HG03442 (cell line): ENCODE results near the gene UNC93B1.

Experiments used
- ATAC-seq: cut with Tn5 transposase; IDR thresholded peaks from one replicate; pipeline ENCODE4 v1.9.1; 2021; ENCODE audit warnings: mild to moderate bottlenecking, moderate library complexity; ENCODE audit not compliant: unreplicated experiment

Gene UNC93B1

DNA sequence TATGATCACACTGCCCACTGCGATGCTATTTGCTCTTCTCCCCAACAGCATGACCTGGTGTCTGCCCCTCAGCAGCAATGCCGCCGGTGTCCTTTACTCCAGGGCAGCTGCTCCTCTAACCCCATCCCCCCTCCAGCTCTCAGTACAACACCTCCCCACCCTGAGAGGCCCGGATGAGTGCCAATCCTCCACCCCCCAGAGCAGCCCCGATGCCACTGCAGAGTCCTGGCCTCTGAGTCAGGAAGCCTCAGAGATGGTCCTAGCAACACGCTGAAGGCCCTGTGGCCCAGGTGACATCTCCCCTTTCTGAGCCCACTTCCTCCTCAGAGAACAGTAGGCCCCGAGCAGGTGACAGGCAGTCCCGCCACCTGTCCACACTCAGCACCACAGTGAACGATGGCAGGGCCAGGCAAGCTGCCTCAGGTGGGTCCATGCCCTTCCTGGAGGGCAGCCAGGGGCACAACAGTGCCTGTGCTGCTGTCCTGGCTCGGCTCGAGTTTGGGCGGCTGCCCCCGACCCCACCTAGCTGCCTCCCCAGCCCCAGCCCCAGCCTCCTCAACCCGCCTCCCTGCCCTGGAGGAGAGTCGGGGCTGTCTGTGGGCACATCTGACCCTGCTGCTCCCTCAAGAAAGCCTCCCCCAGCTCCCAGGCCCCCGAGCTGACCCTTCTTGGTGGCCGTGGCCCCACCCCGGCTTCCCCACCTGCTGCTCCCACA, 22.7 kb upstream of the UNC93B1 start:
- ATAC-seq, result no peak

DNA sequence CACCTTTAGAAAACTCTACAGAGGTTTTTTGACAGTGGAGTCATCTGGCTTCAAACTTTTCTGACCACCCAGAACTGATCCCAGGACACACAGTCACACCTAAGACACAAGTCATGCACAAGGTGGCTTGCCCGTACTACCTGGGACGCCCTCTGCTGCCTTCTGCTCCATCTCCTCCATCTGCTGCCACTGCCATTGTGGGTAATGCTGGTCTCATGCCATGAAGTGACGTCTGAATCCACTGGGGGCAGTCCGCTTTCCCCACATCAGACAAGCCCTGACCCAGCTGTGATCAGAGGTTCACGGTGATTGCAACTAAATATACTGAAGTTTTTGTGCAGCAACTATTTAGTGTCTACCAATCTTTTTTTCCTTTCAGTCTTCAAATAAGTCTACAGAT, 21.1 kb upstream of the UNC93B1 start:
- ATAC-seq, result no peak

DNA sequence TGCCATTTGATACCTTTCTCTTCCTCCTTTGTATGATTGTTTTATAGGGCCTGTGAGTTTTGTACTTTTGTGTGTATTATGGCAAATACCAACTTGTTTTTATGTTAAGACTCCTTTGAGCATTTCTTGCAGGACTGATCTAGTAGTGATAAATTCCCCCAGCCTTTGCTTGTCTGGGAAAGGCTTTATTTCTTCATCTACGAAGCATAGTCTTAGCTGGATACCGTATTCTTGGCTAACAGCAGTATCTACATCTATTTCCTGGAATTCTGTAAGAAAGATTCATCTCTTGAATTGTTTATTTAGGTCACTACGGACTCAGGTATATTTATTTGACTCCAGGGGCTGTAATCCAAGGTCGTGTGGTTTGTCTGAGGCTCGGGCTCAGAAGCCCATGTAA, 20.6 kb upstream of the UNC93B1 start:
- no peak for ATAC-seq

DNA sequence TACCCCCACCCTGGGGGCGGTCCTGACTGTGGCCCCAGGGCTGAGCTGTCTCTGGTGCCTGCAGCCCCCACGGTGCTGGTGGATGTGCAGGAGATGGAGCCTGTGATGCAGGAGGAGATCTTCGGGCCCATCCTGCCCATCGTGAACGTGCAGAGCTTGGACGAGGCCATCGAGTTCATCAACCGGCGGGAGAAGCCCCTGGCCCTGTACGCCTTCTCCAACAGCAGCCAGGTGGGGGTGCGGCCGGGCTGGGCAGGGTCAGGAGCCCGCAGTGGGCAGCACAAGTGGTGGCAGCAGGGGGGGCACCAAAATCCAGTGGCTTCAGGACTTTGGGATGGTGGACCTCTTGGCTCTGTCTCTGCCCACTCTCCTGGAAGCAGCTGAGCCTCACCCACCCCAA, 18.6 kb upstream of the UNC93B1 start:
- no peak for ATAC-seq

DNA sequence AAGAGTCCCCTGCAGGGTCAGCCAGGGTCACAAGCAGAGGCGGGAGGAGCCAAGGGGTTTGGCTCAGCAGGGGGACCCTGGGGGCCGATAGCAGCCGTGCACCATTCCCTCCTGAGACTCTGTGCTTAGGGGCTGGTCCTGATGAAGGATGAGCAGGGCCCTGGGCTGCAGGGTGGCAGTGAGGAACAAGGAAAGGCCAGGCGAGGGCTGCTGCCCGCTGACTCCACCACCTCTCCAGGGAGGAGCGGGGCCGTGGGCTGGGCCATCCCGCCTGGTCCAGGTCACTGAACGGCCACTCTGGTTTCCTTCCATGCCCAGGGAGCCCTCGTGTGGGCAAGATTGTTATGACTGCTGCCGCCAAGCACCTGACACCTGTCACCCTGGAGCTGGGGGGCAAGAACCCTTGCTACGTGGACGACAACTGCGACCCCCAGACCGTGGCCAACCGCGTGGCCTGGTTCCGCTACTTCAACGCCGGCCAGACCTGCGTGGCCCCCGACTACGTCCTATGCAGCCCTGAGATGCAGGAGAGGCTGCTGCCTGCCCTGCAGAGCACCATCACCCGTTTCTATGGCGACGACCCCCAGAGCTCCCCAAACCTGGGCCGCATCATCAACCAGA, 17.4 kb upstream of the UNC93B1 start:
- no peak for ATAC-seq

DNA sequence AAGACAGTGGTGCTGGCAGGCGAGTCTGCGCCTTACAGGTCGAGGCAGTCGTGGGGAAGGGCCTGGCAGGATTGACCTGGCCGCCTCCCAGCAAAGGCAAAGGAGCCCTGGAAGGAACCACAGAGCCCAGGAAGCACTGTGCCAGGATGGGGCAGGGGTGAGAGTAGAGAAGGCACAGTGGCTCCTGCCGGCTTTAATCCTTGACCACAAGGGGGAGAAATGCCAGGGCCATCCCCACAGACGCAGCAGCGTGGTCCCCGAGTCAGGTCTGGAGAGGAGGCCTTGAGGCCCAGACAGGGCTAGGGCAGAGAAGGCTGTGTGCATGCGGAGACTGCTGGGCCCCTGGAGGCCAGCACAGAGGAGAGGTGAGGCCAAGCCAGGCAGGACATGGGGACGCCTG, 16.7 kb upstream of the UNC93B1 start:
- ATAC-seq, result no peak

DNA sequence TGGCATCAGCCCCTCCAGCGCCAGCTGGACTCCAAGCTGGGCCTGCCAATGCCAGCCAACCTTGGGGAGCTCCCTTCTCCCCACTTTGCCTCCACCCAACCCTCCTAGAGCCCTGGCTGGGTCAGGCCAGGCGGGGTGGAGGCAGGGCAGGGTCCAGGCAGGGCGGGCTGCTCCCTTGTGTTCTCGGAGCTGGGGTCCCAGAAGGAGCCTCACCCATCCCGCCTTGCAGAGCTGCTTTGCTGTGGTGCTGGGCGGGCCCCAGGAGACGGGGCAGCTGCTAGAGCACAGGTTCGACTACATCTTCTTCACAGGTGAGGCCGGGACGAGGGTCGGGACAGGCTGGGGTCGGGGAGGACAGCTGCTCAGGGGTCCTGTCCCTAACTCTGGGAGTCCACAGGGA, 15.6 kb upstream of the UNC93B1 start:
- ATAC-seq, result no peak

DNA sequence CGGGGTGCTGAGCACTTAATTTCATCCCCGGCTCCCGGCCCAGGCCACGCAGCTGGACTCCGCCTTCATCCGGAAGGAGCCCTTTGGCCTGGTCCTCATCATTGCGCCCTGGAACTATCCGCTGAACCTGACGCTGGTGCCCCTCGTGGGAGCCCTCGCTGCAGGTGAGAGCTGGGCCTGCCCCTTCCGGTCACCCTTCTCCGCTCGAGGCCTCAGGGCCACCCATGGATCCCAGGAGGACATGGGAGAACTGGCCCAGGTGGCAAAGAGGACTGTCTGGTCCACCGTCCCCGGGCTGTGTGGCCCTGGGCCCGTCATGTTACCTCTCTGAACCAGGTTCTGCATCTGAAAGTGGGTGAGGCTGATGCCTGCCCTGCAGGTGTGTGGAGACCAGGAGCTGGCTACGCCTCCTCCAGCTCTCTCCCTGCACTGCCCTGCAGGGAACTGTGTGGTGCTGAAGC, 14.9 kb upstream of the UNC93B1 start:
- no peak for ATAC-seq

DNA sequence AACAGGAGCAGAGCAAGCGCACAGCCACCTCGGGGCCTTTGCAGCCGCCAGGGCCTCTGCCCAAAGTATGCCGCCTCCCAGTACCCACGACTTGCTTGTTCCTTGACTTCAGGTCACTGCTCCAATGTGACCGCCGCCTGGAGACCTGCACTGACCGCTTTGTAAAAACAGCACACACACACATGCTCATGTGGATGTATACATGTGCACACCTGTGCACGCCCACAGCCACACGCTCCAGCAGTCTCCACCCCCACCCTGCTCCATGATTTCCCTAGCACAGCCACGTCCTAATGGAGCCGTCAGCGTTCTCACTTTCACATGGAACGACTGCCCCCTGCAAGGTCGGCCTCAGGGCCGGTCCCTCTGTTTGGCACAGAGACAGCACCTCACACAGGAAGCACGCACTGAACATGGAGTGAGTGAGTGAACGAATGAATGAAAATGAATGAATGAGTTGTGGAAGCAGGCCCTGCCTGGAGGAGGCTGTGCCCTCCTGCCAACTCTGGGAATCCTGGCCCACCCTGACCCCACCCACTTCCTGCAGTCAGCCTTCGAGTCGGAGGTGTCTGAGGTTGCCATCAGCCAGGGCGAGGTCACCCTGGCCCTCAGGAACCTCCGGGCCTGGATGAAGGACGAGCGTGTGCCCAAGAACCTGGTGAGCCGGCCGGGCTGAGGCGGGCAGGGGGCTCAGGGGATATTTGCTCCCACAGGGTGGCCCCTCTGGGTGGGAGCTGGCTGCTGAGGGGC, 14.3 kb upstream of the UNC93B1 start:
- no peak for ATAC-seq

DNA sequence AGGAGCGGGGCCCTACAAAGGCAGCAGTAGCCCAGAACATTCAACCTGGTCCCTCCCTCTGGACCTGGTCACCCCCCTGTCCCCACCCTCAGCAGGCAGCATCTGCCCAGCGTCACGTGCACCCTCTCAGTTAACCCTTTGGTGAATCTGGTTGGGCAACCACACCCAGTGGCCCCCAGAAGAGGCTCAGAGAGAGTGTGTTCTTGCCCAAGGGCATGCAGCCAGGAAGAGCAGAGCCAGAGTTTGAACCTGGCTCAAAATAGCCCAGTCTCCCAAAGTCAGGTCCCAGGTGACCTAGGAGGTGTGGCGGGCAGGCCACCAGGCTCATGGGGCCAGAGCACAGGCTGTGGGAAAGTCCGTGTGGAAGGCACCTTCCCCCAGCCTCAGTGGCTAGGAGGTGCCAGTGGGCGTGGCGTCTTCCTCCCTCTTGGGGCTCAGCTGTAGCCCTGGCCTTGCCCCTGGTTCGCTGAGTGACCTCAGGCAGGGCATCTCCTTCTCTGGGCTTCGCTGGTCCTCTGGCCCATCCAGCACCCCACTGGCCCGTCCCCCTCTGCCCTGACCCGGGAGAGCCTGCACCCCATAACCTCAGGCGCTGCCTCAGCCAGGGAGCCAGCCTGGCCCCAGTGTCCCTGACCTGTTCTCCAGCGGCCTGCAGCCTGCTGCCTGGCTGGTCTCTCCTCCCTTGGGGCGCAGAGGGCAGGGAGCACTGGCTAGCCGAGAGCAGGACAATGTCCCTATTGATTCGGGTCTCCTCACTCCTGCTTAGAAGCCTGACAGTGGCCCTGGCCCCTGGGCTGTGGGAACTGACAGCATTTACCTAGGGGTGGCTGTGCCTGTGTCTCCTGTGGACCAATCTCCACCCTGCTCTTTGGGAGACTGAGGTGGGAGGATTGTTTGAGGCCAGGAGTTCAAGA, 13.3 kb upstream of the UNC93B1 start:
- no peak for ATAC-seq

DNA sequence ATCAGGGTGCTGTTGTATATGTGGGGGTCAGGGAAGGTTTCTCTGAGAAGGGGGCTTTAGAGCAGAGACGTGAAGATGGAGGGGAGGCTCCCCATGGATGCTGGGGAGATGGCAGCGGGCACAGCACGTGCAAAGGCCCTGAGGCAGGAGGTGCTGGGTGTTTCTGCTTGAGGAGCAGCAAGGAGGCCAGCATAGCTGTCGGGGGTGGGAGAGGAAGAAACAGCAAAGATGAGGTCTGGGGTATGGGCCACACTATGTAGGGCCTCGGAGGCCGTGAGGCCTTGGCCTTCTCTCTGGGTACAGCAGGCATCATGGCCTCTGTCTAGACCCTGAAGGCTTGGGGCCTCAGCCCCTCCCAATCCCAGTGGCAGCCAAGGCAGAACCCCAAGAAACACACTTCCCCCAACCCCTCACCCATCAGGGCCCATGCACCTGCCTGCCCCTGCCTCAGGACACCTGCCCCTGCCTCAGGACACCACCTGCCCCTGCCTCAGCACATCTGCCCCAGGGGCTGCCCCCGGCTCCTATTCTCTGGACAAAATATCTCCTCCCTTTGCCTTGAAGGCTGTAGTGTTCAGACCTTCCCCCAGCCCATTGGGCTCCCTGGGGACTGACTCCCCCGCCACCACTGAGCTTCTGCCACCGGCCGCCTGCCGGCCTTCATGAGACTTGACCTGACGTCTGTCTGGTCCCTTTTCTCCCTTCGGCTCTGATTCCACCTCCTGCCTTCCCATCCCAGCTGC, 12.4 kb upstream of the UNC93B1 start:
- no peak for ATAC-seq

DNA sequence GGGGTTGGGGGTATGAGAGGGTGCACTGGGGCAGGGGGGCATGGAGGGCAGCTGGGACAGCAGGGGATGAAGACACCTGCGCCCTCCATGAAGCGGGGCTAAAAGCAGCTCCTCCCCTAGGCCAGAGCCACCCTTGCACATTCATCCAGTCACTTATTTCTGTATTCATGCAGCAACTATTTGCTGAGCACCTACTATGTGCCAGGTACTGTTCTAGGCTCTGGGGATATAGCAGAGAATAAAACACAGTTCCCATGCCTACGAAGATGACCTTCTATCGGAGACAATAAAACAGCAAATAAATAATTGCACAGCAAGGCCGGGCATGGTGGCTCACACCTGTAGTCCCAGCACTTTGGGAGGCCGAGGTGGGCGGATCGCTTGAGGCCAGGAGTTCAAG, 11.6 kb upstream of the UNC93B1 start:
- ATAC-seq, result no peak

DNA sequence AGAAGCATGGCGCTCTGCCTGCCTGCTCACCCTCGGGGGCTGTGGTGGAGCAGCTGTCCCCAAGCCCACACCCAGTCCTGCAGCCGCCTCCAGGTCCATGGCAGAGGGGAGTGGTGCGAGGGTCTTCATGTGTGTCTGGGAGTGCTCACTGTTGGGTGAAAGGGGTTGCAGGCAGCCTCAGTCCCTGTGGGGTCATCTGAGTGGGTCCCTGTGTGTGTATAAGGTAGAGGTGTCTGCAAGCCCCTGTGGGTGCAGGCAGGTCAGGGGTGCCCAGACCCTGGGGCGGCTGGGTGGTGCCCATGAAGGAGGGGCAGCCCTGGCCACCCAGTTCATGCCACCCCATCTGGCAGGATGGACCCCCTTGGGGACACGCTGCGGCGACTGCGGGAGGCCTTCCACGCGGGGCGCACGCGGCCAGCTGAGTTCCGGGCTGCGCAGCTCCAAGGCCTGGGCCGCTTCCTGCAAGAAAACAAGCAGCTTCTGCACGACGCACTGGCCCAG, 11.1 kb upstream of the UNC93B1 start:
- no peak for ATAC-seq

DNA sequence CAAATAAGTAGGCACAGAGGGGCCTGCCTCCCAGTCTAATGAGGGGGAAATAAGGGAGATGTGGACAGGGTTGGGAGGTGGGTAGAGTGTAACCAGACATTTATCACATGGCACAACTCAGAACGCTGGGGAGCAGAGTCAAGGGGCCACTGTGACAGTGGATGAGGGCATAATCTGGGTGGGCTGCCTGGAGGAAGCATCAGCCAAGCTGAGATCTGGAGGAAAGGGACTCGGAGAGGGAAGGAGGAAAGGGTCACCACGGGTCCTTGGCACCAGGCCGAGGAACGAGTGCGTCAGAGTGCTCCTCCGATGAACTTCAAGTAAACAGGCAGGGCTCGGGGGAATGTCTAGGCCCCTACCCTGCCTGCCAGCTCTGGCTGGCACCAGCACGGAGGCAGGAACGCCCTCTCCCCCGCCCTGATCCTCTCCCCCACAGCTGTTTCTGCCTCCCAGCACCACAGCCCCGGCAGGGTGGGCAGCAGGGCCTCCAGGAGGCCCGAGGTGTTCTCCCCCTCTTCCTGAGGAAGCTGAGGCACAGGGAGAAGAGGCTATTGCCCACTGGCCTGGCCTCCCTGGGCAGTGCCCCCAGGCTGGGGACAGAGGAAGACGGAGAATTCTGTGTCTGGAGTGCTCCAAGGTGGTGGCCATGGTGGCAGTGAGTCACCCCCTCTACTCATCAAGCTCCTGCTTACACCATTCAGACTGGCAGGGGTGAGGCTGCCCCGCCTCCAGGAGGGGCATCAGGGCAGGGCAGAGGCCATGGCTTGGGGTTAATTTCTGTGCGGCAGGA, 10.5 kb upstream of the UNC93B1 start:
- ATAC-seq, result no peak

DNA sequence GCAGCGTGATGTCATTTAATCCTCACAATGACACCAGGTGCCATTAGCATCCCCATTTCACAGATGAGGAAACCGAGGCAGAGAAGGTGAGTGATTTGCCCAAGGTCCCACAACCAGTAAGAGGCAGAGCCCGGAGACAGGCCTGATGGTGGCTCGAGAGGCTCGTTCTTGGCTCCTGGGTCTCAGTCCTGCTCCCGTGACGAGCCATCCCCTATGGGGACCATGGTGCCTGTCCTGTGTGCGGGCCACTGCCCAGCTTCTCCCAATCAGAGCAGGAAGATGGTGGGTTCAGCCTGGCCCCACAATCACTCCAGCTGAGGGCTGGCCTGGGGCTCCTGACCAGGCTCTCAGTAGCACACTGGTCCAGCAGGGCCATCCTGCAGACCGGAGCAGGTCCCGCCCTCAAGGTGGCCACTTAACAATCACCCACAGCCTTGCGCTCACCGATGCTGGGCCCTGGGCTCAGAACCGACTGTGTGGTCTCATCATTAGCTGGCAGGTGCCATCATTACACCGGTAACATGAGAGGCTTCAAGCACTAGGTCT, 9.8 kb upstream of the UNC93B1 start:
- ATAC-seq, result no peak

DNA sequence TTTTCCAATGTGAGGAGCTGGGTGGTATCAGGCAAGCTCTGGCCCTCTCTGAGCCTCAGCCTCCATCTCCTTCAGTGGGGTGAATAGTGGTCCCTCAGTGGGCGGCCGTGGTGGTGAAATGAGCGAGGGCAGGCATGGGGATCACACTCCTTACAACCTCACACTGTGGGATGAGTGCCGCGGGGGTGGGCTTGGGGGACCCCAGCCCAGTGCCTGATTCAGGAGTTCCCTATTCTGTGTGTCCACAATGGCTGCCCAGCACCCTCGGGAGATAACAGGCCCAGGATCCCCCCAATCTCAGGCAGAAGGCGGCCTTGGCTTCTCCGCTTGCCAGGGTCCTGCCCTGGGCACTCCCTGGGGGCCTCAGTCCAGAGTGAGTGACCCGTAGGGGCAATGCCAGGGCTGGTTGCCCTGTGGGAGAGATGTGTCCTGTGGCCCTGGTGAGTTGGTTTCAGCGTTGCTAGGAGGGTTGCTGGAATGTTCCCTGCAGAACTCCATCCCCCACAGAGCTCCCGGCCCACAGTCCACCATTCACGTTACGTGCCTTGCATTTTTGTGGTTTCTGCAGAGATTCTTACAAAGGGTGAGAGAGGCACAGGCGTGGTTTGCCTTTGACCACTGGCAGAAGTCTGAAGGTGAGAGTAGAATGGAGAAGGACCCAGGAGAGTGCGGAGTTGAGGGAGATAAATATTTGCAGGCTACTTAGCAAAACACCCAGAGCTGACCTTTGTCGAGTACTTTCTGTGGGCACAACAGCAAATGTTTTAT, 9.1 kb upstream of the UNC93B1 start:
- ATAC-seq, result no peak

DNA sequence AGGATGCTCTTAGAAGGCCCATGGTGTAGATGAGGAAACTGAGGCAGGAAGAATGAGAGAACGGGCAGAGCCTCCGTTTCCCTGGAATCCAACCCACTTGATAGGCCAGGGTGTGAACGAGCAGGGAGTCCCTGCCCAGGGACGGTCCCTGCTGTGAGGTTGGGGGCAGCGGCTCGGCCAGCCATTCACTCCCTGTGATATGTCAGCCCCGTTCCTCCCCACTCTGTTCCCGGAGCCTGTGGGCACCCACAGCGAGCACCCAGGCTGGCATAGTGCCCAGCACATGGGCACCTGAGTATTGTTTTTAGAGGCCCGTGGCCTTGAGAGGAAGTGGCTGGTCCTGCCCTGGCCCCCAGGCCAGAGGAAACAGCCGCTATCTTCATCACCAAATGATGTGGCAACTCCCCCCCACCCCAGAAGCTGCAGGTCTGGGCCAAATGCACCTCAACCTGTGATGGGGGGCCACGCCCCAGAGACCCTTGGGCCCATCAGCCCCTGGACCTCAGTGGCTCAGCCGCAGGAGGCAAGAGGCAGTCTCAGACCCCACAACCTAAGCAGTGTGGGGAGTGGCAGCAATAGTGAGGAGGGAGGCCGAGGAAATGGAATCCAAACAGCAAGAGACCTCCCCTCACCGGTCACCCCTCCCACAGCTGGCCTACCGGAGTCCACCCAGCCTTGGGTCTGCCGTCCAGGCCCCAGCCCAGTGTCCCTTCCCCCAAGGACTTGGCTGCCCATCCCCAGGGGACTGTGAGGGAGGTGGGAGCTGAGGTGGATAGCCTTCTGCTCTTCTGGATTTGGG, 8.3 kb upstream of the UNC93B1 start:
- no peak for ATAC-seq
